HL-60 (cell line): ENCODE measurements around the gene GABARAP.

Experiments used
- CTCF ChIP-seq: IDR thresholded peaks from one replicate; pipeline ENCODE4 v1.5.1; 2011; ENCODE audit warnings: low read length, control low read depth, inconsistent platforms; ENCODE audit not compliant: insufficient read depth
- GABPA ChIP-seq: IDR thresholded peaks from 2 replicates; pipeline ENCODE4 v1.6.1; 2012; ENCODE audit warnings: low read depth
- POLR2AphosphoS5 ChIP-seq: IDR thresholded peaks from 2 replicates; pipeline ENCODE4 v1.6.1; 2012; ENCODE audit warnings: low read depth

- no peak for TF ChIP-seq POLR2AphosphoS5
- TF ChIP-seq GABPA = no peak
- TF ChIP-seq CTCF = no peak
Measured at GRCh38 chr17:7224110-7224509, 18.1 kb downstream of the GABARAP start.
